HG02642 (cell line): ENCODE results near the gene USP5.
A peak's percentile ranks its signal among the peaks of the same experiment; 100 is the strongest.

Experiments
- ATAC-seq: cut with Tn5 transposase; IDR thresholded peaks from one replicate; pipeline ENCODE4 v1.9.1; 2021; ENCODE audit warnings: mild to moderate bottlenecking; ENCODE audit not compliant: unreplicated experiment, poor library complexity

Gene USP5

DNA sequence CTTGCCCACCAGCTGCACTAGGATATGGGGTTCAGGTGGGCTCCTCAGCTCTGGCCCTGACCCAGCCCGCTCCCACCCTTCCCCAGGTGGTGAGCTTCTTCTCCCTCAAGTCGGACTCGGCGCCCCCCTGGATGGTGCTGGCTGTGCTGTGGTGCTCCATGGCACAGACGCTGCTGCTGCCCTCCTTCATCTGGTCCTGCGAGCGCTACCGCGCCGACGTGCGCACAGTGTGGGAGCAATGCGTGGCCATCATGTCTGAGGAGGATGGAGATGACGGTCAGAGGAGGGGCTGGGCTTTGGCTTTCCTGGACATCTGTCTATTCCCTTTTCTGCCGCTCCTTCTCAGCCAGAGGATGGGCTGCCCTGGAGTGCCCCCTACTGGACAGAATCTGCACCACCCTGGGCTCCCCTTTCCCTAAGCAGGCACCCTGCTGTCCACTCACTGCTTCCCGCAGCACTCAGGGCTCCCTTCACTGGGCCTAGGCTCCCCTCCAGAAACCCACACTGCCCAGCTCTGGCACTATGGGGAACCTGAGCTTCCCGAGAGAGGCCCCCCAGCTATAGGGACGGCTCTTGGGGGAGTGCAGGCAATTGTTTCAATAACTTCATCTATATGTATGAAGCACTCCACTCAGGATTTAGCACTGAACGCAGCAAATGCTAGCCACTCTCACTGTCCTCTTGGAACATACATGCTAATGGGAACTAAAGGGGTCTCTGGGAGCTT is 26.4 kb upstream of the USP5 start:
- ATAC-seq = peak; percentile 41

DNA sequence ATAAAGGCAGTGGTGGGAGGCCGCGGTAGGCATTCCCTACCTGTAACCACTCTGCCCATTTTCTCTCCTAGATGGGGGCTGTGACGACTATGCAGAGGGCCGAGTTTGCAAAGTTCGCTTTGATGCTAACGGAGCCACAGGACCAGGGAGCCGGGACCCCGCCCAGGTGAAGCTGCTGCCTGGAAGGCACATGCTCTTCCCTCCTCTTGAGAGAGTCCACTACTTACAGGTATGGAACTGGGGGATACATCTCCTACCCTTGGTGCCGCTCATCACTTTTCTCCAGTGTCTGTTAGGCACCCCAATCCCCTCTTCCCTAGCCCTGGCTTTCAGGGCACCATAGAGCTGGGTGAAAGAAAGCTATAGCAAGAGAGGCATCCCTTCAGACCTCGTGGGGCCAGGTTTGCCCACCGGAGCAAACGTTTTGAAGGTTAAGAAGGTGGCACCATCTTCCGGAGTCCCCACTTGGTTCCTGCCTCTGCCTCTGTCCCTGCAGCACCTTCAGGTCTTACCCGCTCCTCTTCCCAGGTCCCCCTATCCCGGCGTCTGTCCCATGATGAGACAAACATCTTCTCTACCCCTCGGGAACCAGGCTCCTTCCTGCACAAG is 25.7 kb upstream of the USP5 start:
- no peak for ATAC-seq

DNA sequence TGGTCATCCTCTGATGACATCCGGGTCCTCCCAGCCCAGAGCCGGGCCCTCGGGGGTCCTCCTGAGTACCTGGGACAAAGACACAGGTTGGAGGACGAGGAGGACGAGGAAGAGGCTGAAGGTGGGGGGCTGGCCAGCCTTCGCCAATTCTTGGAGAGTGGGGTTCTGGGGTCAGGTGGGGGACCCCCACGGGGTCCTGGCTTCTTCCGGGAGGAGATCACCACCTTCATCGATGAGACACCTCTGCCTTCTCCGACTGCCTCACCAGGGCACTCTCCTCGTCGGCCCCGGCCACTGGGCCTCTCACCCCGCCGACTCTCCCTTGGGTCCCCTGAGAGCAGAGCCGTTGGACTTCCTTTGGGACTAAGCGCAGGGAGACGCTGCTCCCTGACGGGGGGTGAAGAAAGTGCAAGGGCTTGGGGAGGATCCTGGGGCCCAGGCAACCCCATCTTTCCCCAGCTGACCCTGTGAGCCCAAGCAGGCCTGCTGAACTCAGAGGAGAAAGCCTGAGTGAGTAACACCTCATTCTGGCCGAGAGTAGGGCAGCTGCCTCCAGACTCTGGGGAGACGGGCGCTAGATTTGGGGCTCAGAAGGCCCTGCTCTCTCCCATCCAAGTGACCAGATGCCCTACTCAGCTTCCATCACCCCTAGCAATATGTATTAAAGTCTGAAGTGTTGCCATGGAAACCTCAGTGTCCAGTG is 25.1 kb upstream of the USP5 start:
- no peak for ATAC-seq

DNA sequence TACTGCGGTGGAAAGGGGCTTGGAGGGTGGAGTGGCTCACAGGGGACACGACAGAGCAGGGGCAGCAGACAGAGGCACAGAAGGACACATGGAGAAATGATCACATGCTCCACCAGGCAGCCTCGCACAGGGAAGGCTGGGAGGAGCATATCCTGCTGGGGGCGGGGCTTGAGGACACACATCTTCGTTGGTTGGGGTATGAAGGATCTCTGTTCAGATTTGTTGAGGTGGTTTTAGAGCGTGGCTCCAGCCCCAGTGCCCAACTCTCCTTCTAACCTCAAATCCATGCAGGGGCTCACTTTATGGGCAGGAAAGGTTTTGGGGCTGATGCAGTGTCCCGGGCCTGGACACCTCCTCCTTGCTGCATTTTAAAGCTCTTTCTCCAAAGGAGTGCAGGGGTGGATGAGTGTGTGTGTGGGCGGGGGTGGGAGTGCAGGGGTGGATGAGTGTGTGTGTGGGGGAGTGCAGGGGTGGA is 24.5 kb upstream of the USP5 start:
- ATAC-seq = no peak

DNA sequence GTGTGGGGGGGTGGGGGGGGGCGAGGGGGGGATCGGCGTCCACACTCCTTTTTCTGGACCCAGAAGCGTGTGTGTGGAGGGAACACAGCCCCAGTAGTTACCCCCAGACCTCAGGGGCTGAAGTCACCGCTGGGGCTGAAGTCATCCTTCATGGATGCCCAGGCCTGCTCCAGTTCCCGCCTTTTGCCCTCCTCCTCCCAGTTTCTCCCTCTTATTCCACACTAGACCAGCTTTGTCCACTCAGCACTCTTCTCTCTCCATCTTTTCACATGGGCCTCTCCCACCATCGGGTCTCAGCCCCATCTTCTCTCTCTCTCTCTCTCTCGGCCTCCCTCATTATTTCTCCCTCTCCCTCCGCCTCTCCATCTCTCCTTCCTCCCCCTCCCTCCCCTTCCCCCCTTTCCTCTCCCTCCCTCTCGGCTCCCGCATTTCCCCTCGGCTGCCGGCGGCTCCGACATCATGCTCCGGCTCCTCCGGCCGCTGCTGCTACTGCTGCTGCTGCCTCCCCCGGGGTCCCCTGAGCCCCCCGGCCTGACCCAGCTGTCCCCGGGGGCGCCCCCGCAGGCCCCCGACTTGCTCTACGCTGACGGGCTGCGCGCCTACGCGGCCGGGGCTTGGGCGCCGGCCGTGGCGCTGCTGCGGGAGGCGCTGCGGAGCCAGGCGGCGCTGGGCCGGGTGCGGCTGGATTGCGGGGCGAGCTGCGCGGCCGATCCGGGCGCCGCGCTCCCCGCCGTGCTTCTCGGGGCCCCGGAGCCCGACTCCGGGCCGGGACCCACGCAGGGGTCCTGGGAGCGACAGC is 23.8 kb upstream of the USP5 start, which contains the start of gene P3H3:
P3H3 (plus strand) TSS at position 426 of the 799 bp plus-strand sequence; CDS start at position 460, 34 bp downstream.
- ATAC-seq = no peak

- ATAC-seq = no peak
Observed at GRCh38 chr12:6828781-6829535, 23.0 kb upstream of the USP5 start.

DNA sequence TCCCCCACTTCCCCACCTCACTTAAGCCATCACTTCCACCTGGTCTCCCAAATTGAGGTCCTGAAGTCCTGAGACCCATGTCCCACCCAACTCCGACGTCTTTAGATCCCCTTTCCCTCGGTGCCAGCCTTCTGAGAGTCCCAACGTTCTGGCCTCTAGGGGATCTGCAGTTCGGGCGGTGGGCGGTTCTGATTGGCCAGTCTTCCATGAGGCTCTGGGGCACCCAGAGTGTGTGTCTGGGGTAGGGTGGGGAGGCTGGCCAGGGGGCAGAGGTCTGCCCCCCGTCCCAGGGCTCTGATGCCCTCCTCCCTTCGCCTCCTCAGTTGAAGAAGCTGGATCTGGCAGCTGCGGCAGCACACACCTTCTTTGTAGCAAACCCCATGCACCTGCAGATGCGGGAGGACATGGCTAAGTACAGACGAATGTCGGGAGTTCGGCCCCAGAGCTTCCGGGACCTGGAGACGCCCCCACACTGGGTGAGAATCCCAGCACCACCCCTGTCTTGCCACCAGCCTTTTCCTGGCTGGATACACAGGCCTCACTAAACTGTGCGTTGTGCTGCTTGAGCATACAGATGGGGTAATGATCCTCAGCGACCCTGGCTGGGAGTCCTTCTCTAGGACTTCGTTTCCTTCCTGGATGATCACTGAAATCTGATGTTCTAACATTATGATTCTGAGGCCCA is 22.3 kb upstream of the USP5 start:
- no peak for ATAC-seq

GRCh38 chr12:6830286-6830890 is 21.6 kb upstream of the USP5 start:
- ATAC-seq = no peak

DNA sequence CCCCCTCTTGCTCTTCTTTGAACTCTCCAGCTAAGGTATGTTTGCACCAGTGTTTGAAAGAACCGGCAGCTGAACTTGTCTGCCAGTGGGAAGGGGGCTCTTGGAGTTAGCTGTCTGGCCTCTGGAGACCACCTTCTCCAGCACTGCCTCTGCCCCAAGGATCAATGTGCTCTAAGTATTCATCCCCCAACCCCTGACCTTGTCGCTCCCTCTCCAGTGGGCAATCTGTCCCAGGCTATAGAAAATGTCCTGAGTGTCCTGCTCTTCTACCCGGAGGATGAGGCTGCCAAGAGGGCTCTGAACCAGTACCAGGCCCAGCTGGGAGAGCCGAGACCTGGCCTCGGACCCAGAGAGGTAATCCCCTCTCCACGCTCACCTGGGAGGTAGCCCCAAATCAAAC is 21.0 kb upstream of the USP5 start:
- no peak for ATAC-seq

GRCh38 chr12:6831450-6831995 is 20.4 kb upstream of the USP5 start:
- ATAC-seq = no peak

GRCh38 chr12:6832125-6832524 is 19.8 kb upstream of the USP5 start:
- no peak for ATAC-seq

DNA sequence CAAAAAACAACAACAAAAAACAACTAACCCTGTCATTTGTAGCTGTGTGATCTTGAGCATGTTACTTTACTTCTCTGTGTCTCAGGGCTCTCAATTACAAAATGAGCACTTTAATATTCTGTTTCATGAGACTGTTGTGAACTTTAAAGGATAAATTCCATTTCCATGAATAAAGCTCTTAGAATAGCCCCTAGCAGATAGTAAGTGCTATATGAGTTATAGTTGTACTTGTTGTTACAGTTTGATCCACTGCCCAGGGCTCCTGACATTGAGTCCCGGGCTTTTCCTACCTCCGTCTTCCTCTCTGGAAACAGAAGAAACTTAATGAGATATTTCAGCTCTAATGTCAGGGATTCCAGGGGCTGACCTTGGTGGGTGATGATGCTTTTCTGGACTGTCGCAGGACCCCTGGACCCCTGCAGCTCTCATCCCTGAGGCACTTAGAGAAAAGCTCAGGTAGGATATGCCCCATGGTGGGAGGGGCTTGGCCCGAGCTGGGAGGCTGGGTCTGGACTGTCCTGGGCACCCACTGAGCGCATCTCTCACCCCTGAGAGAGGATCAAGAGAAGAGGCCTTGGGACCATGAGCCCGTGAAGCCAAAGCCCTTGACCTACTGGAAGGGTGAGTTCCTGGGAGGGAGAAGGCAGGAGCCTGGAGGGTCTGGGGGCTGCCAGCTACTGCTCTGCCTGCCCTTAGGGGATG is 18.6 kb upstream of the USP5 start:
- ATAC-seq = no peak

DNA sequence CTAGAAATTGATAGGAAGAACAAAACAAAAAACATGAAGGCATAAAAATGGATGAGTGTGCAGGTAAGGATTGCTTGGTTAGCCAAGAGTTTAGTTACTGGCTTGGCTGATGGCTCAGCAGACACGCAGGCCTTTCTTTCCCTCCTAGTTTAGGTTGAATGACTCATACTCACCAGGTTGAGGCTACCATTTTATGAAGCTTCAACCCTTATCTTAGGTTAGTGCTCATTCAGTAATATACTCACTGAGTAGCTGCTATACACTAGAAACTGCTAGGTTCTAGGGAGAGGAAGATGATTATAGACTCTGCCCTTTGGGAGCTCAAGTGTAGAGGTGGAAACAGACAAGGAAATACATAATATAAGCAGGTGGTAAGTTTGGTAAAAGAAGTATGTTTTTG is 17.7 kb upstream of the USP5 start:
- no peak for ATAC-seq

DNA sequence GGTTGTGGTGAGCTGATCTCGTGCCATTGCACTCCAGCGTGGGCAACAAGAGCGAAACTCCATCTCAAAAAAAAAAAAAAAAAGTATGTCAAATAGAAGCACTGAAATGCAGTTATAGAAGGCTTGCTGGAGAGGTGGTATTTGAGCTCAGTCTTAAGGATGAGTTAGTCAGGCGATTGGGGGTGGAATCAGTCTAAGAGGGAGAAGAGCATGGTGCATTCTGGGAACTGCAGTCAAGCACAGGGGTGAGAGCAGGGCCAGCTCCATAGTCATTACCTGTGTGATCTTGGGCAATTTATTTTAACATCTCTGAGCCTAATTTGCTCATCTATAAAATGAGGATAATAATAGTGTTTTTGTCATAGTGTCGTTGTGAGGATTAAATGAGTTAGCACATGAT is 17.1 kb upstream of the USP5 start:
- no peak for ATAC-seq

GRCh38 chr12:6836851-6837250 is 15.1 kb upstream of the USP5 start:
- no peak for ATAC-seq

DNA sequence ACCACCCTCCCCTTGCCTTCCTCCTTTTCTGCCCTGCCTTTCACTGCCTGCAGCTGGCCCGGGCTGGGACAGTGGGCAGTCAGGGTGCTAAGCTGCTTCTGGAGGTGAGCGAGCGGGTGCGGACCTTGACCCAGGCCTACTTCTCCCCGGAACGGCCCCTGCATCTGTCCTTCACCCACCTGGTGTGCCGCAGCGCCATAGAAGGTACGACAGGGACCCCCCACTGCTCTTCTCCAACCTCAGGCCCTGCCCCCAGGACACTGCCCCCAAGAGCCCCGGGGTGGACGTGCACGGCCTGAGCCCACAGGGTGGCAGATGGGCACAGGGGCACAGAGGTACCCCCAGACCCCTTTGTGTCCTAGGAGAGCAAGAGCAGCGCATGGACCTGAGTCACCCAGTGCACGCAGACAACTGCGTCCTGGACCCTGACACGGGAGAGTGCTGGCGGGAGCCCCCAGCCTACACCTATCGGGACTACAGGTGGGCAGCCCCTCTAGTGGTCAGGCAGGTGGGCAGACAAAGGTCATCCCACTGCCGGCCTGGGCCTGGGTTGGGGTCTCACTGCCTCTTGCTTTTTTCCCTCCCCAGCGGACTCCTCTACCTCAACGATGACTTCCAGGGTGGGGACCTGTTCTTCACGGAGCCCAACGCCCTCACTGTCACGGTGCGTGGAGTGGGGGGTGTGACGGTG is 14.4 kb upstream of the USP5 start:
- no peak for ATAC-seq

DNA sequence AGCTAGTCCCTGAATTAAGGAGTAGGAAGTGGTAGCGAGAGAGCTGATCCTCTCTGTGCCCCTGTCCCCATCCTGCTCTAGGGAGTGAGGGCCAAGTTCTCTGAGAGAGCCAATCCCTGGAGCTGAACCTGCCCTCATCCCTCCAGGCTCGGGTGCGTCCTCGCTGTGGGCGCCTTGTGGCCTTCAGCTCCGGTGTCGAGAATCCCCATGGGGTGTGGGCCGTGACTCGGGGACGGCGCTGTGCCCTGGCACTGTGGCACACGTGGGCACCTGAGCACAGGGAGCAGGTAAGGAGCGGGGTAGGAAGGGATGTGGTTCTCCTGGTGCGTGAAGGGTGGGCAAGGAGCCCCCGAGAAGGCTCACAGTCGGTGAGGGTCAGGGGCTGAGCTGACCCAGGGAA is 13.1 kb upstream of the USP5 start:
- no peak for ATAC-seq
